ENCODE measurements around the gene RTBDN.

RTBDN gene

DNA sequence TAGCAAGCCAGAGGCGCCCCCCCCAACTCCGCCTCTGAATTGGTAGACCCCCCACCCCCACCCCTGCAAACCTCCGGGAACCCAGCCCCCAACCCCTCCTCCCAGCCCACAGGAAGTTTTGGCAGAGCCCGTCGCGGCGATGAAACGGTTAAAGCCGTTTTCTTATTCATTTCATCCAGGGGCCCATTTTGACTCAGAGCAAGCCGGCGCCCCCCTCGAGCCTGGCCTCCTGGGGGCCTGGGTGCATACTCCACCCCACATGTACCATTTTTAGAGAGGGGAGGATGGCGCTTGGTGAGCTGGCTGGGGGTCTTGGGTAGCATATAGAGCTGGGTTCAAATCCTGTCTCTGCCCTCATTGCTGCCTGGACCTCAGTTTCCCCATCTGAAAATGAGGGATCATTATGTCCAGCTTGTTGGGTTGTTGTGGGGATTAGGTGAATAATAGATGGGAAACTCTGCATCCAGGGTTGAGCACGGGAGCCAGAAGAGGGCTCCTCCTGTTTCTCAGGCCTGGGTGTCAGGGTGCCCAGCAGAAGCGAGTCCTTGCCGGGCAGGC is 51.0 kb downstream of the RTBDN start:
- in situ Hi-C loops (cut with HindIII; ENCODE audit: low sequenced_read_pairs) = no loop called here

DNA sequence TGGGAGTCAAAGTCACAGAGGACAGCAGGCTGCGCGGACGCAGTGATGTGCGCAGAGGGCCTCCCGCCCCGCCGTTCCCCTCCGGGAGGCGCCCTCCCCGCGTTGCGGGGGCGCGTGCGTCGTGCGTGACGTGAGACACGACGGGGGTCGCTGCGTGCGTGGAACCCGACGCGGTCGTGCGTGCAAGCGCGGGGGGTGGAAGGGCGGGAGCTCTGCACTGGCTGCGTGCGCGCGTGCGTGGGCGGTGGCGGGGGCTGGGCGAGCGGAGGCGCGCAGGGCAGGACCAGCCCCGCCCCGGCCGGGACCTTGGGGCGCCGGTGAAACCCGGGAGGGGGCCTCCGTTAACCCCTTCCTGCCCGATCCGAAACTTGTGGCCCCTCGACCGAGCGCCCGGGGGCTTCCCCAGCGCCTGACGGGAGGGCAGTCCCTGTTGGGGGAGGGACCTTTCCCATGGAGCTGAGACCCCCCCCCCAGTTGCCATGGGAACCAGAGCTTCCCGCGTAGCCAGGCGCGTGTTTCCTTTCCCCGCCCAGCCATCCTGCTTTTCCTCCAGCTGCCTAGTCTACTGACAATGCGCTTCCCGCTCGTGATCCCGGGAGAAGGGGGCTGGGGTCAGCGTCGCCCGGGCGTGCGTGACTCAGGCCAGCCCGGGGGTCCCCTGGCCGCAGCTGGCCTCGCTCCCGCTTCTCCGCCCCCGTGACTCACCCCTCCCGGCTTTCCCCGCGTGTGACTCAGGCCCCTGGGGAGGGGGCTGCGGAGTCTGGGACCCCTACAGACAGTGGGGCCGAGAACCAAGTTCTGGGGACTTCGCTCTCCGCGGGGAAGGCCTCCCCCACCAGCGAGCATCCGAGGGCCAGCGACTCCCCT is 51.7 kb downstream of the RTBDN start:
- in situ Hi-C loops (cut with HindIII; ENCODE audit: low sequenced_read_pairs) = no loop called here

DNA sequence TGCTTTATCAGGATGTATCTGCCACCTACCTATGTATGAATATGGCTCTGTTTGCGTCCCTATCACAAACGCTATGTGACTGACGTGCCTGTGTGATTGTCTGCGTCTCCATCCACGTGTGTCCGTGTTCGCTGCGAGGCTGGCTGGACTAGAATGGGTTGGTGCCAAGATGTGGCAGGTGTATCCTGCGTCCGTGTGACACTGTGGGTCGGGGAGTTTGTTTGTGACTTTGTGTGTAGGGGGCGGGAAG is 52.3 kb downstream of the RTBDN start:
- in situ Hi-C loops (cut with HindIII; ENCODE audit: low sequenced_read_pairs) = no loop called here

DNA sequence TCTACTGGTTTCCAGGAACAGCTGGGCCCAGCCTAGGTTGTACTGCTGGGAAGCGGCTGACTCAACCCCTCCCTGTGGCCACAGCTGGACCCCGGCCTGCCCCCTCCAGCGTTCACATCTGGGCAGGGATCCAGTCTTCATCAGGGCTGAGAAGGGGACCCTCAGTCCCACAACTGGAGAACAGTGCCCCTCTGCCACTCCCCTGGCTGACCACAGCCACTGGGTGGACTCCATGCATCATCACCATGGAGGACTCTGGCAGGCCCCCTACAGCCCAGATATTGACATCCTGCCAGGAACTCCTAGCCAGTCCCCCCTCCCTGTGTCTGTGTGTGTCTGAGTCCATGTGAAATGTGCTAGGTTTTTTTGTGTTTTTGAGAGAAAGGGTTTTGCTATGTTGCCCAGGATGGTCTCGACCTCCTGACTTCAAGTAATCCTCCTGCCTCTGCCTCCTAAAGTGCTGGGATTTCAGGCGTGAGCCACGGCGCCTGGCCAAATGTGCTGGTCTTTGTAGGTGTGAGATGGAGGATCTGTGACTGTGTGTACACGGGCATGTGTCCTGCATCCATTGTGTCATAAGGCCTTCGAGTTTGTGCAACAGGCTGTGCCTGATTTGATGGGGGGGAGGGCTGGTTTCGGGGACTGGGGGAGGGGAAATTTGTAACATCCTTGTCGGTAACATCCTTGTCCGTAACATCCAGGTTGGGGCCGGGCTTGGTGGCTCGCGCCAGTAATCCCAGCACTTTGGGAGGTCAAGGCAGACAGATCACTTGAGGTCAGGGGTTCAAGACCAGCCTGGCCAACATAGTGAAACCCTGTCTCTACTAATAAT is 55.0 kb downstream of the RTBDN start:
- in situ Hi-C loops (cut with HindIII; ENCODE audit: low sequenced_read_pairs) = no loop called here

DNA sequence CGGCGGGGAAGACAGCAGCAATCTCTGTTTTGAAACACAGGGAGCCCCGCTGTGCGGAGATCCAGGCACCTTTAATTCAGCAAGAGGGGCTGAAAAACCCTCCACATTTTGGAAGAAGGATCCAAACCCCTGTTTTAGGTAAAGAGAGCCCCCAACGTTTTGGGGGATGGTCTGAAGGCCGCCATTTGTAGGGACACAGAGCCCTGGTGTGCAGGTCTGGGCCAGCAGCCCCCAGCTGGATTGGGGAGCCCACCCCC is 55.5 kb downstream of the RTBDN start:
- in situ Hi-C loops (cut with HindIII; ENCODE audit: low sequenced_read_pairs) = no loop called here

DNA sequence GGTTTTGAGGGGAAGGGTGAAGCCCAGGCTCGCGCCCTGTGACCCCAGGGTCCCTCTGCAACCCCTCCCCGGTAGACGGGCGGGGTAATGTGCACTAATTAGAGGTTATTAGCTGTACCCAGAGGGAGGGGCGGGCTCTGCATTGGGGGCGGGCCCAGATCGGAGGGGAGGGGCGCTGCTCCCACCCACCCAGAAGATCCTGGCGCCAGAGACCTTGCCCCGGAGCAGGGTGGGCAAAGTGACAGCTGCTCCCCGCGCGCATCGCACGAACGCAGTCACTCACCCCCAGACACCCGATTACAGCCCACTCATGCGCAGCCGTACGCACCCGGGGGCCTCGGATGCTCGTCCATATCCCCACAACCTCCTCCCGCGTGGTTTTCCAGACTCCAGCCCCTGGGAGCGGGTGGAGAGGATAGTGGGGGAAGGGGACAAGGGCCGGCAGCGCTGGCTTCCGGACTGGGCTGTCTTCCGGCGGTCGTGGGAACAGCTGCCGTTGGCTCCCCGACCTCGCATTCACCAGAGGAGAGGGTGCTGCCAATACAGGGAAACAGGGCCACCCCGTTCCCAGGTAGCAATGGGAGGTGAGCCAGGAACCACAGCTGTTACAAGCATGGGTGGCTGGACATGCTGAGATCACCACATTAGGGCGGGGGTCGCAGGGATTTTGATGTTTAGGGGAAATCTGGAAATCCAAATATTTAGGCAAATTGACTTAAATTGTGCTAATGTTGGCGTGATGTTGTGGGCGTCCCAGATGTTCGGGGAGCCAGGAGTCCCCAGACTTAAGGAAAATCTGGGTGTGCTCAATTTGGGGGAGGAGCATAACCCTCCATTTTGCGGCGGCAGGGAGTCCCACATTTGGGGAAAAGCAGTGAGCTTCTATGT is 56.1 kb downstream of the RTBDN start:
- in situ Hi-C loops (cut with HindIII; ENCODE audit: low sequenced_read_pairs) = no loop called here

DNA sequence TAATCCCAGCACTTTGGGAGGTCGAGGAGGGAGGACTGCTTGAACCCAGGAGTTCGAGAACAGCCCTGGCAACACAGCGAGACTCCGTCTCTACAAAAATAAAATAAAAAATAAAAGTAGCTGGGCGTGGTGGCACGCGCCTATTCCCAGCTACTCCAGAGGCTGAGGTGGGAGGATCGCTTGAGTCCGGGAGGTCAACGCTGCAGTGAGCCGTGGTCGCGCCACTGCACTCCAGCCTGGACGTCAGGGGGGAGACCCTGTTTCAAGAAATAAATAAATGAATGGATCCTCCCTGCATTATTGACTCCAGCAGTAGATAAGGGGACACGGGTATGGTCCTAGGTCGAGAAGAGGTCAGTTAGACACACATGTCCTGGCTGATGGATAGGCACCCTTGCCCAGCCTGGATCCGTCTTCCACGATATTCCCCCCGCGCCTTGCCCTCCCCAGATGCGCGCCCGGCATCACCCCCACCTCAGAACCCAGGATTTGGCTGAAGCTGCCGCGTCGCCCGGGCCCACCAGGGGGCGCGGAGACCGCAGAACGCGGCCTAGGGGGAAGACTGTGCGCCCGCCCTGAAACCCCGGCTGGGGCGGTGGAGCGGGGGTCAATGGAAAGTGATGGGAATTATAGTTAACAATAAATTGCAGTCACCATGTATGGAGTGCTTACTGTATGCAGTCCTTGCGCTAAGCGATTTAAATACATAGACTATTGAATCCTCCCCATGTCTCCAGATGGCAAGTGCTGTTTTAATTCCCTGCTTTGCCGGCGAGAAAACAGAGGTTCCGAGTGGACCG is 57.0 kb downstream of the RTBDN start:
- in situ Hi-C loops (cut with HindIII; ENCODE audit: low sequenced_read_pairs) = no loop called here

All from DLD1 (cell line).